ENCODE measurements around the gene SLPI. TPM values are rescaled to one million over a fixed set of nuclear protein-coding genes. Genes with fewer than 3 reads are reported as not detected.
A peak's percentile ranks its signal among the peaks of the same experiment; 100 is the strongest.

SLPI gene
- total RNA-seq, 1 donor from 2014 or later: 854 TPM

- no peak for TF ChIP-seq CTCF (IDR thresholded peaks at IDR 0.05; ENCODE audit: insufficient read depth, low read length, severe bottlenecking)
- DNase-seq (ENCODE audit: low read depth) (no peak), FAIRE-seq (no peak)
- H3K36me3 ChIP-seq (ENCODE audit: control insufficient read depth, insufficient read depth, low read length): no peaks in the 10 kb centered on the region
- H3K27me3 ChIP-seq (ENCODE audit: control insufficient read depth, insufficient read depth, low read length): no peaks in the 10 kb centered on the region
- H3K4me3 ChIP-seq (ENCODE audit: low read depth, low read length): no peak overlapping the region
These were observed 8.3 kb downstream of the SLPI start for GRCh38 chr20:45246109-45246508.

- no peaks in the 10 kb centered on the region for H3K36me3 ChIP-seq (ENCODE audit: control insufficient read depth, insufficient read depth, low read length)
- TF ChIP-seq CTCF (IDR thresholded peaks at IDR 0.05; ENCODE audit: insufficient read depth, low read length, severe bottlenecking): no peak
- no peak overlapping the region for H3K4me3 ChIP-seq (ENCODE audit: low read depth, low read length)
- DNase-seq (ENCODE audit: low read depth) (no peak), FAIRE-seq (no peak)
- H3K27me3 ChIP-seq (ENCODE audit: control insufficient read depth, insufficient read depth, low read length): peaks cover 5% of the 10 kb centered on the region
These were observed 16.2 kb downstream of the SLPI start for GRCh38 chr20:45238139-45238538.

- no peaks in the 10 kb centered on the region for H3K36me3 ChIP-seq (ENCODE audit: control insufficient read depth, insufficient read depth, low read length)
- DNase-seq (ENCODE audit: low read depth) (no peak), FAIRE-seq (no peak)
- no peak overlapping the region for H3K4me3 ChIP-seq (ENCODE audit: low read depth, low read length)
- H3K27me3 ChIP-seq (ENCODE audit: control insufficient read depth, insufficient read depth, low read length): peaks cover 8% of the 10 kb centered on the region
- TF ChIP-seq CTCF (IDR thresholded peaks at IDR 0.05; ENCODE audit: insufficient read depth, low read length, severe bottlenecking): peak; percentile 81
These were observed 18.4 kb downstream of the SLPI start for GRCh38 chr20:45235995-45236394.

- no peak overlapping the region for H3K4me3 ChIP-seq (ENCODE audit: low read depth, low read length)
- FAIRE-seq (no peak), DNase-seq (ENCODE audit: low read depth) (no peak)
- TF ChIP-seq CTCF (IDR thresholded peaks at IDR 0.05; ENCODE audit: insufficient read depth, low read length, severe bottlenecking): no peak
- peaks cover 8% of the 10 kb centered on the region for H3K27me3 ChIP-seq (ENCODE audit: control insufficient read depth, insufficient read depth, low read length)
- no peaks in the 10 kb centered on the region for H3K36me3 ChIP-seq (ENCODE audit: control insufficient read depth, insufficient read depth, low read length)
These were observed 23.7 kb downstream of the SLPI start for GRCh38 chr20:45230631-45231030.

GRCh38 chr20:45229264-45230056, 24.9 kb downstream of the SLPI start:
- FAIRE-seq: no peak
- Histone ChIP-seq H3K36me3 (ENCODE audit: control insufficient read depth, insufficient read depth, low read length) (no peaks in the 10 kb centered on the region), H3K27me3 (ENCODE audit: control insufficient read depth, insufficient read depth, low read length) (peaks cover 5% of the 10 kb centered on the region), H3K4me3 (ENCODE audit: low read depth, low read length) (no peak overlapping the region)
- DNase-seq (ENCODE audit: low read depth): peak; percentile 34
- peak; percentile 89 for TF ChIP-seq CTCF (IDR thresholded peaks at IDR 0.05; ENCODE audit: insufficient read depth, low read length, severe bottlenecking)

GRCh38 chr20:45226287-45226686, 28.1 kb downstream of the SLPI start:
- no peak overlapping the region for H3K4me3 ChIP-seq (ENCODE audit: low read depth, low read length)
- TF ChIP-seq CTCF (IDR thresholded peaks at IDR 0.05; ENCODE audit: insufficient read depth, low read length, severe bottlenecking): no peak
- no peaks in the 10 kb centered on the region for H3K36me3 ChIP-seq (ENCODE audit: control insufficient read depth, insufficient read depth, low read length)
- H3K27me3 ChIP-seq (ENCODE audit: control insufficient read depth, insufficient read depth, low read length): no peaks in the 10 kb centered on the region
- no peak for FAIRE-seq
- DNase-seq (ENCODE audit: low read depth): no peak

All from bronchial epithelial cell (primary cell).